Liver (tissue), 9 donors: ENCODE data around the gene CFP. TPM values are rescaled to one million over a fixed set of nuclear protein-coding genes. Genes with fewer than 3 reads are reported as not detected.

Experiments
- DNase-seq: peaks from one replicate; pipeline ENCODE4 v3.0.0-alpha.2; 2017; ENCODE audit warnings: low spot score
- H3K27ac ChIP-seq, 2 donors: one replicate each; pipeline ENCODE4 v1.7.0; 2013; ENCODE audit warnings: inconsistent platforms in 2 of 2, low read length in 2 of 2, control low read depth in 1 of 2, low read depth in 1 of 2, mild to moderate bottlenecking in 1 of 2
- H3K27me3 ChIP-seq, 4 donors: one replicate each; pipeline versions ENCODE4 v1.6.1 to v1.7.0; 2013; ENCODE audit warnings: low read length in 3 of 4, inconsistent platforms in 1 of 4, mild to moderate bottlenecking in 1 of 4, moderate library complexity in 1 of 4; ENCODE audit not compliant: control insufficient read depth in 4 of 4, insufficient read depth in 4 of 4
- H3K36me3 ChIP-seq, 4 donors: one replicate each; pipeline versions ENCODE4 v1.6.1 to v1.7.0; 2013; ENCODE audit warnings: low read length in 3 of 4, mild to moderate bottlenecking in 3 of 4, low read depth in 1 of 4, moderate library complexity in 1 of 4; ENCODE audit not compliant: control insufficient read depth in 4 of 4, insufficient read depth in 3 of 4
- H3K4me1 ChIP-seq, 4 donors: one replicate each; pipeline versions ENCODE4 v1.6.1 to v1.7.0; 2013; ENCODE audit warnings: low read length in 3 of 4, mild to moderate bottlenecking in 3 of 4, moderate library complexity in 1 of 4; ENCODE audit not compliant: control insufficient read depth in 4 of 4, insufficient read depth in 4 of 4
- H3K4me3 ChIP-seq, 3 donors: one replicate each; pipeline versions ENCODE4 v1.6.1 to v1.7.0; 2013; ENCODE audit warnings: low read length in 3 of 3, control low read depth in 1 of 3, low read depth in 1 of 3, mild to moderate bottlenecking in 1 of 3
- H3K9ac ChIP-seq, 2 donors: one replicate each; pipeline ENCODE4 v1.7.0; 2013; ENCODE audit warnings: low read length in 2 of 2, mild to moderate bottlenecking in 2 of 2, moderate library complexity in 2 of 2, control low read depth in 1 of 2, low read depth in 1 of 2
- H3K9me3 ChIP-seq, 4 donors: one replicate each; pipeline versions ENCODE4 v1.6.1 to v1.7.0; 2013; ENCODE audit warnings: low read length in 3 of 4; ENCODE audit not compliant: control insufficient read depth in 4 of 4
- EGR1 ChIP-seq, 2 donors: IDR thresholded peaks; 2 replicates each; pipeline ENCODE4 v1.6.1; 2016 to 2018; ENCODE audit warnings: antibody characterized with exemption in 2 of 2, low read depth in 2 of 2
- FOXA1 ChIP-seq: IDR thresholded peaks from 2 replicates; pipeline ENCODE4 v1.6.1; 2016; ENCODE audit warnings: antibody characterized with exemption
- FOXA2 ChIP-seq: IDR thresholded peaks from 2 replicates; pipeline ENCODE4 v1.6.1; 2016; ENCODE audit warnings: antibody characterized with exemption
- GABPA ChIP-seq, 2 donors: IDR thresholded peaks in 1 of 2; conservative IDR thresholded peaks in 1 of 2; 2 replicates each; pipeline ENCODE4 v1.6.1; 2016; ENCODE audit warnings: antibody characterized with exemption in 2 of 2, mild to moderate bottlenecking in 1 of 2, moderate library complexity in 1 of 2
- HNF4A ChIP-seq, 2 donors: conservative IDR thresholded peaks; 2 replicates each; pipeline ENCODE4 v1.6.1; 2016; ENCODE audit warnings: antibody characterized with exemption in 2 of 2, mild to moderate bottlenecking in 2 of 2
- HNF4G ChIP-seq: IDR thresholded peaks from 2 replicates; pipeline ENCODE4 v1.6.1; 2016; ENCODE audit warnings: antibody characterized with exemption
- JUND ChIP-seq, 2 donors: IDR thresholded peaks; 2 replicates each; pipeline ENCODE4 v1.6.1; 2016; ENCODE audit warnings: antibody characterized with exemption in 2 of 2
- NR2F2 ChIP-seq: IDR thresholded peaks from 2 replicates; pipeline ENCODE4 v1.6.1; 2016; ENCODE audit warnings: antibody characterized with exemption
- RAD21 ChIP-seq, 2 donors: IDR thresholded peaks; 2 replicates each; pipeline ENCODE4 v1.6.1; 2016; ENCODE audit warnings: antibody characterized with exemption in 2 of 2, mild to moderate bottlenecking in 2 of 2
- RXRA ChIP-seq, 2 donors: IDR thresholded peaks; 2 replicates each; pipeline ENCODE4 v1.6.1; 2017 to 2018; ENCODE audit warnings: antibody characterized with exemption in 2 of 2, mild to moderate bottlenecking in 1 of 2
- SP1 ChIP-seq: IDR thresholded peaks from 2 replicates; pipeline ENCODE4 v1.6.1; 2018; ENCODE audit warnings: antibody characterized with exemption, mild to moderate bottlenecking
- TAF1 ChIP-seq: conservative IDR thresholded peaks from 2 replicates; pipeline ENCODE4 v1.6.1; 2016; ENCODE audit warnings: antibody characterized with exemption, mild to moderate bottlenecking
- YY1 ChIP-seq: IDR thresholded peaks from 2 replicates; pipeline ENCODE4 v1.6.1; 2016; ENCODE audit warnings: antibody characterized with exemption, mild to moderate bottlenecking
- WGBS: extraction: QIAGEN DNeasy Blood & Tissue Kit; methylation state at CpG from one replicate; pipeline ENCODE4 v1.1.7; 2013; 5-methylcytosine and 5-hydroxymethylcytosine counted together
- polyA plus RNA-seq, 2 donors: library from polyadenylated mRNA; stranded (reverse) in 1 of 2; unstranded in 1 of 2; fragments of 200-250 nt in 1 of 2; fragments of >200 nt in 1 of 2; fragmentation: Nextera tagmentation in 1 of 2; extraction: Ambion mirVana in 1 of 2; gene quantifications; one replicate each; pipeline versions ENCODE4 v1.2.1 to v1.2.3, GENCODE V29; 2013 to 2015
- total RNA-seq, 2 donors: library from RNA; depleted of rRNA; stranded (reverse); fragments of >200 nt; gene quantifications; one replicate each; pipeline ENCODE4 v1.2.3, GENCODE V29; 2014
- TF ChIP-seq, protein P1 (sequence below): fragments of 150-350 bp; IDR thresholded peaks from 2 replicates; pipeline ENCODE4 v1.5.1; 2017; ENCODE audit warnings: improper control_type of control experiment, low read depth, low read length; ENCODE audit not compliant: missing input control
- TF ChIP-seq, protein P2 (sequence below): IDR thresholded peaks from 2 replicates; pipeline ENCODE4 v1.6.1; 2016; ENCODE audit warnings: antibody characterized with exemption, mild to moderate bottlenecking
- TF ChIP-seq, protein P3 (sequence below): IDR thresholded peaks from 2 replicates; pipeline ENCODE4 v1.6.1; 2016; ENCODE audit warnings: antibody characterized with exemption
- TF ChIP-seq, protein P4 (sequence below): IDR thresholded peaks from 2 replicates; pipeline ENCODE4 v1.6.1; 2016; ENCODE audit warnings: antibody characterized with exemption
- donor health status: healthy.
- donor health status: healthy.
- donor health status: healthy.
- donor health status: healthy.
- donor health status: healthy.

The CFP gene
- total and polyA plus RNA-seq, 4 donors, result 10.0 to 26.0 (median 16.6) TPM

DNA sequence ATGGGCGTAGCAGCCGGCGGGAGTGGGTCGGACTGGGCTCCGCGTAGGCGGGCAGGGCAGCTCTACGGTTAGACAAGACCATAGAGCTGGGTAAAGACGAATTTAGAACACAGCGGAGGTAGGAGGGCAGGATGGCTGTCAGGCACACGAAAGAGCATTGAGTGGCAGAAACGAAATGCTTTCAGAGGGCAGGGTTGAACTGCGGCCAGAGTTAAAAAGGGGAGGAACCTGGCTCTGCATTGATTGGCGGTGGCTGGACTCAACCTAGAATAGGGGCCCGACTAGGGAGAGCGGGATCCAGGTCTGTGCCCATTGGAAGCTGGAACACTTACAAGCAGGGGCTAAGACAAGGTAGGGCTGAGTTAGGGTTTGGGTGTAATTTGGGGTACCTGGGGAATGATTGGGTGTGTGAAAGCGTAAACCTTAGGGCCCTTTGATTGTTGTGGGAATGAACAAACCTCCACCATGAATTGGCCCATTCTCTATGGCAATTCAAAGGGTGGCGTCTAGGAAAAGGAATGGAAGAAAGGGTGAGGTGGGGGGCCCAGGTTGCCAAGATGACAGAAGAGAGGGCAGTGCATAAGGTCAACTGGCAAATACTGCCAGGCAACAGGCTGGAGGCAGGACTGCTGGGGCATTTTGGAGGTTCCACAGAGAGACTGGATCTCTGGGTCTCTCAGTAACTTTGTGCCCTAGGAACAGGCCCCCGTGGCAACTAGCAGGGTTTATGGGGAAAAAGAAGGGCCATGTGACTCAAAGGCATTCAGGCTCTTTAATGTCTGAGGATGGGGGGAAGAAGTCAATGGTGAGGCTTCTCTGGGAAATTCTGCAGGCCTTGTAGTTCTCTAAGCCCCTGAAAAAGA lies 21.5 kb upstream of the CFP start:
- peak overlapping the region; percentile 10 to 25 for H3K9ac ChIP-seq
- peaks cover 5 to 24% (median 13%) of the 10 kb centered on the region in 4 donors for H3K4me1 ChIP-seq
- no peak for DNase-seq
- TF ChIP-seq HNF4G, result no peak
- TF ChIP-seq, protein P1, sequence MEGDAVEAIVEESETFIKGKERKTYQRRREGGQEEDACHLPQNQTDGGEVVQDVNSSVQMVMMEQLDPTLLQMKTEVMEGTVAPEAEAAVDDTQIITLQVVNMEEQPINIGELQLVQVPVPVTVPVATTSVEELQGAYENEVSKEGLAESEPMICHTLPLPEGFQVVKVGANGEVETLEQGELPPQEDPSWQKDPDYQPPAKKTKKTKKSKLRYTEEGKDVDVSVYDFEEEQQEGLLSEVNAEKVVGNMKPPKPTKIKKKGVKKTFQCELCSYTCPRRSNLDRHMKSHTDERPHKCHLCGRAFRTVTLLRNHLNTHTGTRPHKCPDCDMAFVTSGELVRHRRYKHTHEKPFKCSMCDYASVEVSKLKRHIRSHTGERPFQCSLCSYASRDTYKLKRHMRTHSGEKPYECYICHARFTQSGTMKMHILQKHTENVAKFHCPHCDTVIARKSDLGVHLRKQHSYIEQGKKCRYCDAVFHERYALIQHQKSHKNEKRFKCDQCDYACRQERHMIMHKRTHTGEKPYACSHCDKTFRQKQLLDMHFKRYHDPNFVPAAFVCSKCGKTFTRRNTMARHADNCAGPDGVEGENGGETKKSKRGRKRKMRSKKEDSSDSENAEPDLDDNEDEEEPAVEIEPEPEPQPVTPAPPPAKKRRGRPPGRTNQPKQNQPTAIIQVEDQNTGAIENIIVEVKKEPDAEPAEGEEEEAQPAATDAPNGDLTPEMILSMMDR, result no peak
- TF ChIP-seq, protein P2, sequence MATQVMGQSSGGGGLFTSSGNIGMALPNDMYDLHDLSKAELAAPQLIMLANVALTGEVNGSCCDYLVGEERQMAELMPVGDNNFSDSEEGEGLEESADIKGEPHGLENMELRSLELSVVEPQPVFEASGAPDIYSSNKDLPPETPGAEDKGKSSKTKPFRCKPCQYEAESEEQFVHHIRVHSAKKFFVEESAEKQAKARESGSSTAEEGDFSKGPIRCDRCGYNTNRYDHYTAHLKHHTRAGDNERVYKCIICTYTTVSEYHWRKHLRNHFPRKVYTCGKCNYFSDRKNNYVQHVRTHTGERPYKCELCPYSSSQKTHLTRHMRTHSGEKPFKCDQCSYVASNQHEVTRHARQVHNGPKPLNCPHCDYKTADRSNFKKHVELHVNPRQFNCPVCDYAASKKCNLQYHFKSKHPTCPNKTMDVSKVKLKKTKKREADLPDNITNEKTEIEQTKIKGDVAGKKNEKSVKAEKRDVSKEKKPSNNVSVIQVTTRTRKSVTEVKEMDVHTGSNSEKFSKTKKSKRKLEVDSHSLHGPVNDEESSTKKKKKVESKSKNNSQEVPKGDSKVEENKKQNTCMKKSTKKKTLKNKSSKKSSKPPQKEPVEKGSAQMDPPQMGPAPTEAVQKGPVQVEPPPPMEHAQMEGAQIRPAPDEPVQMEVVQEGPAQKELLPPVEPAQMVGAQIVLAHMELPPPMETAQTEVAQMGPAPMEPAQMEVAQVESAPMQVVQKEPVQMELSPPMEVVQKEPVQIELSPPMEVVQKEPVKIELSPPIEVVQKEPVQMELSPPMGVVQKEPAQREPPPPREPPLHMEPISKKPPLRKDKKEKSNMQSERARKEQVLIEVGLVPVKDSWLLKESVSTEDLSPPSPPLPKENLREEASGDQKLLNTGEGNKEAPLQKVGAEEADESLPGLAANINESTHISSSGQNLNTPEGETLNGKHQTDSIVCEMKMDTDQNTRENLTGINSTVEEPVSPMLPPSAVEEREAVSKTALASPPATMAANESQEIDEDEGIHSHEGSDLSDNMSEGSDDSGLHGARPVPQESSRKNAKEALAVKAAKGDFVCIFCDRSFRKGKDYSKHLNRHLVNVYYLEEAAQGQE, result peak; percentile 1
- no peak for TF ChIP-seq TAF1
- peak; percentile 27 for TF ChIP-seq YY1
- TF ChIP-seq HNF4A (conservative IDR thresholded peaks at IDR 0.05), result peak in 1 of 2 donors; percentile 2
- peak in 1 of 2 donors; percentile 80 for TF ChIP-seq EGR1 (IDR thresholded peaks at IDR 0.05; ENCODE audit: low read depth in 2 of 2)
- TF ChIP-seq, protein P3, sequence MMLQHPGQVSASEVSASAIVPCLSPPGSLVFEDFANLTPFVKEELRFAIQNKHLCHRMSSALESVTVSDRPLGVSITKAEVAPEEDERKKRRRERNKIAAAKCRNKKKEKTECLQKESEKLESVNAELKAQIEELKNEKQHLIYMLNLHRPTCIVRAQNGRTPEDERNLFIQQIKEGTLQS, result no peak
- peak; percentile 3 to 5 for TF ChIP-seq RXRA (IDR thresholded peaks at IDR 0.05)
- TF ChIP-seq, protein P4, sequence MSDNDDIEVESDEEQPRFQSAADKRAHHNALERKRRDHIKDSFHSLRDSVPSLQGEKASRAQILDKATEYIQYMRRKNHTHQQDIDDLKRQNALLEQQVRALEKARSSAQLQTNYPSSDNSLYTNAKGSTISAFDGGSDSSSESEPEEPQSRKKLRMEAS, result peak; percentile 8
- no peak for TF ChIP-seq RAD21 (IDR thresholded peaks at IDR 0.05)
- peak; percentile 5 for TF ChIP-seq FOXA1
- no peaks in the 10 kb centered on the region for H3K27me3 ChIP-seq
- no peaks in the 10 kb centered on the region for H3K9me3 ChIP-seq
- peak overlapping the region; percentile 94 to 98 for H3K27ac ChIP-seq
- WGBS, result 9% methylated on average over 19 of the region's 19 CpGs
- H3K4me3 ChIP-seq, result peak overlapping the region in 2 of 3 donors; percentile 64 to 75
- peaks cover 0 to 12% (median 5%) of the 10 kb centered on the region in 4 donors for H3K36me3 ChIP-seq

DNA sequence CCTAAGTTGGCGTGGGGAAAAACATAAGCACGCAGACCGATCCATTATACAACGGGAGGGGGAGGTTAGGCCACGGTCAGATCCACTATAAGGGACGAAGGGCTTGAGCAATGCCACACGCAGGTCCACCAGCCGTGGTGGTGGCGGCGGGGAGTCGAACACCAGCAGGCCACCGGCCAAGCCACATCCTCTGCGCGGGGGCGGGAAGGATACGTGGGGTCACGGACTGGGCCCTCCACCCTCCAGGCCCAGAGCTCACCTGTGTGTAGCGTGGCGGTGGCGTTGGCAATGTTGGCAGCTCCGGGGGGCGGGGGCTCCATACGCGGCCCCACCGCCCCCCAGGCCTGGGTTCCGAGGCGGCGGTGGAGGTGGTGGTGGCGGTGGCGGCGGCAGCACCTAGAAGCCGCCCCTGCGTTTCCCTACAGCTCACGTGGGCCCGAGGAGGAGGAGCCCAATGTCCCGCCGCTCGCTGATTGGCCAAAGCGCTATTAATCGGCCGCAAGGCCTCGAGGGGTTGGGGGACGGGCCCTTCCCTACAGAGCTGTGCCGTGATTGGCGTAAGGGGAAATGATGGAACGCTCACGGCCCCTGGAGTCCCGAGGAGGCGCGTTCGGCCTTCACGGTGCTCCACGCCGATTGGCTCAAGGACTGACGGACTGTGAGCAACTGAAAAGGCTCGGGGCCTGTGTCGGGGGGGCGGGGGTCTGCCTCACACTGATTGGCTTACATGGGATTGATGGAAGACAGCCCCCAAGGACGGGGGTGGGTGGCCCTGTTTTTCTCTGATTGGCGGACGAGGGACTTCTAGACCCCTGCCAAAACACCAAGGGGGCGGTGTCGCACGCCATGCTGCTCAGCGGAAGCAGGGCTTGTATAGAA lies 20.7 kb upstream of the CFP start, which contains the start of gene ELK1:
Gene ELK1 (minus strand): TSS at position 400 of the 879 bp plus-strand sequence. CDS start 9,122 bp downstream, outside the sequence.
- peak within 1 kb of the TSS; percentile 94 to 98 for H3K27ac ChIP-seq
- under 1% methylated on average over 65 of the region's 65 CpGs for WGBS
- TF ChIP-seq EGR1 (IDR thresholded peaks at IDR 0.05; ENCODE audit: low read depth in 2 of 2), result peak; percentile 81 to 89
- TF ChIP-seq FOXA2, result no peak
- TF ChIP-seq SP1, result peak; percentile 81
- TF ChIP-seq, protein P3, result no peak
- peak; percentile 15 for TF ChIP-seq NR2F2
- TF ChIP-seq, protein P2, result no peak
- no peak for TF ChIP-seq RAD21 (IDR thresholded peaks at IDR 0.05)
- TF ChIP-seq GABPA (IDR thresholded peaks at IDR 0.05 in 1 of 2, conservative IDR thresholded peaks at IDR 0.05 in 1 of 2), result peak in 1 of 2 donors; percentile 46
- no peak for TF ChIP-seq JUND (IDR thresholded peaks at IDR 0.05)
- TF ChIP-seq YY1, result peak; percentile 85

More for the DNA sequence above, 20.7 kb upstream of the CFP start, which contains the start of gene ELK1:
- peaks cover 6 to 32% (median 13%) of the 10 kb centered on the region in 4 donors for H3K4me1 ChIP-seq
- peak within 1 kb of the TSS; percentile 61 to 75 (median 73) for H3K4me3 ChIP-seq
- H3K9me3 ChIP-seq, result no peaks in the 10 kb centered on the region
- H3K9ac ChIP-seq, result peak within 1 kb of the TSS; percentile 10 to 58
- peak; percentile 81 for DNase-seq
- H3K36me3 ChIP-seq, result peaks cover 0 to 7% (median 4%) of the 10 kb centered on the region in 4 donors
- no peaks in the 10 kb centered on the region for H3K27me3 ChIP-seq
